Endothelial cell of umbilical vein (primary cell): Measurements from ENCODE around the gene GNAS. TPM values are rescaled to one million over a fixed set of nuclear protein-coding genes. Genes with fewer than 3 reads are reported as not detected.
A peak's percentile ranks its signal among the peaks of the same experiment; 100 is the strongest.

Source experiments
- Bru-seq: library from RNA; stranded (reverse); fragments of 400-500 nt; gene quantifications from one replicate; lab custom pipeline; 2021; lab: Mats Ljungman, UMichigan
- BruChase-seq, 2 experiments: library from RNA; stranded (reverse); fragments of 400-500 nt; gene quantifications; one replicate each; lab custom pipeline; 2021; lab: Mats Ljungman, UMichigan
- BruUV-seq: library from RNA; stranded (reverse); fragments of 400-500 nt; replicated peaks from 2 replicates; lab custom pipeline; 2021; lab: Mats Ljungman, UMichigan
- CTCF ChIA-PET: fragments of 300-600, 350-600 bp; sonication (Branson Sonifier 250); formaldehyde crosslinking; loops from one replicate; lab custom pipeline; 2021; ENCODE audit warnings: antibody characterized with exemption, inconsistent platforms; lab: Charles Lee
- POLR2A ChIA-PET: fragments of 300-600, 350-600 bp; sonication (Branson Sonifier 250); formaldehyde crosslinking; loops from one replicate; lab custom pipeline; 2021; ENCODE audit warnings: antibody characterized with exemption, inconsistent platforms; lab: Charles Lee
- DNase-seq: peaks from one replicate; pipeline ENCODE4 v3.0.0-alpha.2; 2011; ENCODE audit warnings: low read depth, low spot score
- FAIRE-seq: peaks from 2 replicates; lab custom pipeline; 2011; peaks lifted over from hg19 to GRCh38; lab: Jason Lieb, UNC
- H2AFZ ChIP-seq: 2 replicates; pipeline ENCODE4 v1.6.0; 2012; ENCODE audit warnings: low read depth, low read length, control low read depth, inconsistent platforms
- H3K27ac ChIP-seq: 2 replicates; pipeline ENCODE4 v1.5.1; 2011; ENCODE audit warnings: low read depth, mild to moderate bottlenecking, control low read depth, low read length, moderate library complexity; ENCODE audit not compliant: insufficient read depth
- H3K27me3 ChIP-seq, 2 experiments: 2 replicates each; pipeline versions ENCODE4 v1.6.0 to v1.6.1; 2011; ENCODE audit warnings: low read length in 2 of 2, mixed read lengths in 1 of 2; ENCODE audit not compliant: control insufficient read depth in 2 of 2, insufficient read depth in 2 of 2
- H3K36me3 ChIP-seq, 2 experiments: 2 replicates in 1 of 2; 3 replicates in 1 of 2; pipeline ENCODE4 v1.5.1; 2011; ENCODE audit warnings: low read length in 2 of 2, mild to moderate bottlenecking in 1 of 2, moderate library complexity in 1 of 2; ENCODE audit not compliant: control insufficient read depth in 2 of 2, insufficient read depth in 2 of 2; ENCODE audit errors: extremely low read depth in 1 of 2
- H3K4me1 ChIP-seq: 3 replicates; pipeline ENCODE4 v1.5.1; 2011; ENCODE audit warnings: mild to moderate bottlenecking, low read length; ENCODE audit not compliant: control insufficient read depth, insufficient read depth; ENCODE audit errors: extremely low read depth
- H3K4me2 ChIP-seq: 2 replicates; pipeline ENCODE4 v1.6.1; 2011; ENCODE audit warnings: low read length, control low read depth, mixed read lengths; ENCODE audit not compliant: insufficient read depth
- H3K4me3 ChIP-seq, 3 experiments: fragments of 200-600 bp in 1 of 3; sonication (generic), shearing (Covaris generic) in 1 of 3; replicated peaks in 1 of 3; 2 replicates each; pipeline ENCODE4 v1.5.1; 2011 to 2016; ENCODE audit warnings: control low read depth in 3 of 3, low read length in 3 of 3, mild to moderate bottlenecking in 2 of 3, inconsistent platforms in 1 of 3, low read depth in 1 of 3, moderate library complexity in 1 of 3; ENCODE audit not compliant: insufficient read depth in 1 of 3
- H3K79me2 ChIP-seq: 2 replicates; pipeline ENCODE4 v1.6.0; 2012; ENCODE audit warnings: low read length, inconsistent platforms; ENCODE audit not compliant: control insufficient read depth, insufficient read depth
- H3K9ac ChIP-seq: replicated peaks from 2 replicates; pipeline ENCODE3; 2011; ENCODE audit warnings: low read length, control low read depth; ENCODE audit not compliant: insufficient read depth; ENCODE audit errors: extremely low read depth
- H3K9me1 ChIP-seq: replicated peaks from 3 replicates; pipeline ENCODE4 v1.6.0; 2011; ENCODE audit warnings: mild to moderate bottlenecking, low read length; ENCODE audit not compliant: control insufficient read depth, insufficient read depth; ENCODE audit errors: extremely low read depth
- H3K9me3 ChIP-seq: replicated peaks from 2 replicates; pipeline ENCODE4 v1.5.1; 2012; ENCODE audit warnings: low read length, inconsistent platforms; ENCODE audit not compliant: control insufficient read depth, insufficient read depth
- H4K20me1 ChIP-seq: replicated peaks from 2 replicates; pipeline ENCODE3; 2011; ENCODE audit warnings: mild to moderate bottlenecking, low read length; ENCODE audit not compliant: control insufficient read depth, insufficient read depth; ENCODE audit errors: extremely low read depth
- EZH2 ChIP-seq: IDR thresholded peaks from 2 replicates; pipeline ENCODE4 v1.6.1; 2012; ENCODE audit warnings: borderline replicate concordance, low read depth, mild to moderate bottlenecking, moderate library complexity, low read length, inconsistent platforms; ENCODE audit not compliant: severe bottlenecking
- dilution Hi-C: fragments of 300-500 bp; cut with MboI; formaldehyde crosslinking; loops from one replicate; pipeline ENCODE4 v1.15.0; 2019; ENCODE audit warnings: low sequenced_read_pairs; ENCODE audit not compliant: extremely low pct_ligation_motif_present
- intact Hi-C: fragments of 100-400 bp; cut with micrococcal nuclease; formaldehyde crosslinking; loops from one replicate; pipeline ENCODE4 v1.10.0; 2022
- long read RNA-seq: library from polyadenylated mRNA; stranded (forward); transcript quantifications from one replicate; pipeline ENCODE4 v2.0.0, GENCODE V29; 2021
- polyA minus RNA-seq, 3 experiments: library from RNA; depleted of rRNA, polyadenylated mRNA; stranded (reverse); fragments of >200 nt; gene quantifications; 1 replicate in 1 of 3; 2 replicates in 2 of 3; pipeline ENCODE4 v1.2.3, GENCODE V29; 2011
- polyA plus RNA-seq, 4 experiments: library from polyadenylated mRNA; depleted of rRNA in 3 of 4; stranded (reverse) in 3 of 4; unstranded in 1 of 4; fragments of >200 nt; gene quantifications; 2 replicates each; pipeline versions ENCODE4 v1.2.1 to v1.2.3, GENCODE V29; 2011 to 2012; ENCODE audit warnings: missing spikeins in 1 of 4
- total RNA-seq: library from RNA; stranded (reverse); gene quantifications from 2 replicates; pipeline ENCODE4 v1.2.3, GENCODE V29; 2021
- TF ChIP-seq, protein P1 (sequence below), 2 donors: IDR thresholded peaks; 1 replicate in 1 of 2; 2 replicates in 1 of 2; pipeline ENCODE4 v1.5.1; 2011; ENCODE audit warnings: low read length in 2 of 2, mild to moderate bottlenecking in 2 of 2, moderate library complexity in 2 of 2, control low read depth in 1 of 2, inconsistent platforms in 1 of 2, low read depth in 1 of 2; ENCODE audit not compliant: insufficient read depth in 1 of 2; ENCODE audit errors: extremely low read depth in 1 of 2

GNAS gene
- total RNA-seq = 1,141 and 1,217 TPM in 2 replicates
- polyA plus RNA-seq = 1,637 and 1,882 TPM in 2 replicates
- 1,809 and 2,057 TPM in 2 replicates for polyA plus RNA-seq (2011; cell fraction: cytosol; rRNA removed)
- 916 and 1,134 TPM in 2 replicates for polyA plus RNA-seq (2011; cell fraction: nucleus; rRNA removed)
- 1,303 and 1,505 TPM in 2 replicates for polyA plus RNA-seq (2012)
- 1,608 and 1,668 TPM in 2 replicates for polyA minus RNA-seq
- polyA minus RNA-seq (2011; cell fraction: cytosol; rRNA and poly(A)+ RNA removed) = 619 TPM
- polyA minus RNA-seq (2011; cell fraction: nucleus; rRNA and poly(A)+ RNA removed) = 333 and 358 TPM in 2 replicates
- percentile 92 among the genes with signal in this experiment for Bru-seq, nascent RNA
- percentile 93 among the genes with signal in this experiment for BruChase-seq, experiment 1, labeled RNA remaining after a 6-hour chase
- BruChase-seq, experiment 2, labeled RNA remaining after a 2-hour chase = percentile 92 among the genes with signal in this experiment
- long read RNA-seq, transcript GNAS-211 (12 exons, 1,931 nt) = minor isoform, 693 of 2,410 reads
- long read RNA-seq, transcript GNAS-201 (12 exons, 1,866 nt) = minor isoform, 377 of 2,410 reads
- long read RNA-seq, transcript GNAS-207 (13 exons, 1,975 nt) = minor isoform, 162 of 2,410 reads
- long read RNA-seq, transcript GNAS-210 (13 exons, 1,972 nt) = major isoform, 818 of 2,410 reads
- long read RNA-seq, partial matches to known transcripts = 166 of 2,410 reads
- long read RNA-seq, other reads (novel, unspliced or antisense) = 109 of 2,410 reads

GRCh38 chr20:58852543-58853271 lies at the start of gene GNAS:
GNAS (plus strand) TSS chr20:58852716.
- Histone ChIP-seq H3K36me3 (no peaks in the 10 kb centered on the region), H3K4me2 (peak within 1 kb of the TSS; percentile 2), H3K27ac (no peak within 1 kb of the TSS), H3K27me3 (peaks cover 54 to 57% of the 10 kb centered on the region in 2 experiments), H3K4me3 (no peak within 1 kb of the TSS), H3K9me1 (no peaks in the 10 kb centered on the region), H4K20me1 (no peaks in the 10 kb centered on the region), H3K79me2 (no peaks in the 10 kb centered on the region), H2AFZ (peak within 1 kb of the TSS; percentile 29), H3K9me3 (no peaks in the 10 kb centered on the region), H3K4me1 (no peaks in the 10 kb centered on the region), H3K9ac (no peak within 1 kb of the TSS)
- dilution Hi-C loops (no loop called here), intact Hi-C loops (loop anchor here (1.0 to 10.0 kb wide), 3 partner anchors 198 to 618 kb away; partner anchors contain the start of gene STX16)
- no TSS peak for BruUV-seq
- CTCF ChIA-PET = interaction anchor here (0.9 to 3.6 kb wide), 7 partner anchors 15 to 643 kb away, joined by 3 to 67 read pairs (median 4); no protein-coding TSS in a partner anchor
- DNase-seq (peak; percentile 47), FAIRE-seq (peak; percentile 21)
- TF ChIP-seq, protein P1, sequence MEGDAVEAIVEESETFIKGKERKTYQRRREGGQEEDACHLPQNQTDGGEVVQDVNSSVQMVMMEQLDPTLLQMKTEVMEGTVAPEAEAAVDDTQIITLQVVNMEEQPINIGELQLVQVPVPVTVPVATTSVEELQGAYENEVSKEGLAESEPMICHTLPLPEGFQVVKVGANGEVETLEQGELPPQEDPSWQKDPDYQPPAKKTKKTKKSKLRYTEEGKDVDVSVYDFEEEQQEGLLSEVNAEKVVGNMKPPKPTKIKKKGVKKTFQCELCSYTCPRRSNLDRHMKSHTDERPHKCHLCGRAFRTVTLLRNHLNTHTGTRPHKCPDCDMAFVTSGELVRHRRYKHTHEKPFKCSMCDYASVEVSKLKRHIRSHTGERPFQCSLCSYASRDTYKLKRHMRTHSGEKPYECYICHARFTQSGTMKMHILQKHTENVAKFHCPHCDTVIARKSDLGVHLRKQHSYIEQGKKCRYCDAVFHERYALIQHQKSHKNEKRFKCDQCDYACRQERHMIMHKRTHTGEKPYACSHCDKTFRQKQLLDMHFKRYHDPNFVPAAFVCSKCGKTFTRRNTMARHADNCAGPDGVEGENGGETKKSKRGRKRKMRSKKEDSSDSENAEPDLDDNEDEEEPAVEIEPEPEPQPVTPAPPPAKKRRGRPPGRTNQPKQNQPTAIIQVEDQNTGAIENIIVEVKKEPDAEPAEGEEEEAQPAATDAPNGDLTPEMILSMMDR (IDR thresholded peaks at IDR 0.05; ENCODE audit: extremely low read depth in 1 of 2, insufficient read depth in 1 of 2, low read depth in 1 of 2, low read length in 2 of 2) = peak; percentile 56 to 74
- TF ChIP-seq EZH2 = no peak
- POLR2A ChIA-PET = no interaction called here
